T-helper 1 cell treated with Interleukin-12 subunit alpha and Interleukin-12 subunit beta and Interleukin-4 antibody, amounts not matched to agents 30 μg/mL and 1 μg/mL, for 36 hours (primary cell): Measurements from ENCODE around the gene MALRD1.

ENCODE experiments used
- H3K27ac Mint-ChIP-seq: one replicate; pipeline ENCODE4 v1.8.0; 2021; ENCODE audit warnings: mild to moderate bottlenecking, mixed read lengths
- H3K27me3 Mint-ChIP-seq: one replicate; pipeline ENCODE4 v1.8.0; 2021; ENCODE audit warnings: low read depth, mixed read lengths
- H3K36me3 Mint-ChIP-seq: one replicate; pipeline ENCODE4 v1.8.0; 2021; ENCODE audit warnings: low read depth, mixed read lengths
- H3K4me1 Mint-ChIP-seq: one replicate; pipeline ENCODE4 v1.8.0; 2021; ENCODE audit warnings: low read depth, mixed read lengths
- H3K4me3 Mint-ChIP-seq: one replicate; pipeline ENCODE4 v1.8.0; 2021; ENCODE audit warnings: mild to moderate bottlenecking, moderate library complexity, mixed read lengths
- H3K9me3 Mint-ChIP-seq: one replicate; pipeline ENCODE4 v1.8.0; 2021; ENCODE audit warnings: mixed read lengths

Gene MALRD1

GRCh38 chr10:19054289-19054835 is 5.8 kb downstream of the MALRD1 start:
- H3K9me3 Mint-ChIP-seq = peaks cover 9% of the 10 kb centered on the region

GRCh38 chr10:19058046-19058445 is 9.4 kb downstream of the MALRD1 start:
- Mint-ChIP-seq H3K9me3 (peaks cover 9% of the 10 kb centered on the region), H3K27me3 (no peaks in the 10 kb centered on the region)

More at GRCh38 chr10:19054289-19054835, 5.8 kb downstream of the MALRD1 start:
- H3K4me1 Mint-ChIP-seq = no peaks in the 10 kb centered on the region
- H3K4me3 Mint-ChIP-seq = no peak overlapping the region
- H3K27ac Mint-ChIP-seq = no peak overlapping the region
- H3K36me3 Mint-ChIP-seq = no peaks in the 10 kb centered on the region
- no peaks in the 10 kb centered on the region for H3K27me3 Mint-ChIP-seq

GRCh38 chr10:19063986-19064385 is 15.4 kb downstream of the MALRD1 start:
- Mint-ChIP-seq H3K27ac (no peak overlapping the region), H3K36me3 (no peaks in the 10 kb centered on the region), H3K4me3 (no peak overlapping the region), H3K9me3 (peaks cover 19% of the 10 kb centered on the region), H3K27me3 (no peaks in the 10 kb centered on the region), H3K4me1 (no peaks in the 10 kb centered on the region)

More at GRCh38 chr10:19058046-19058445, 9.4 kb downstream of the MALRD1 start:
- Mint-ChIP-seq H3K4me1 (no peaks in the 10 kb centered on the region), H3K27ac (no peak overlapping the region), H3K36me3 (no peaks in the 10 kb centered on the region), H3K4me3 (no peak overlapping the region)

DNA sequence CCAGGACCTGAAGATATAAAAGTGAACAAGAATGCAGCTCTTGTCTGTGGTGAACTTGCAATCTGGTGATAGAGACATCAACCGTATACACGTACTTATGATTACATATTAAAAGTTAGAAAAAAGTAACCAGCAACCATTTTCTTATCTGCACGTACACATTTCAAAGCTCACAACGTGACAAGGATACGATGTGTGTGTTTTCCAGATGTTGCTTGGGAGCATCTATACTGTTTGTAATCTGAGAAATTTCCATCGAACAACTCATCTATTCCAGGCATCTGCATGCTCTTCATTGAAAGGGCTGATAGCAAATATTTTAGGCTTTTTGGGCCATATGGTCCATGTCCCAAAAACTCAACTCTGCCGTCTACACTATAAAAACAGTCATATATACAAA is 23.3 kb downstream of the MALRD1 start:
- Mint-ChIP-seq H3K27ac (no peak overlapping the region), H3K9me3 (peaks cover 10% of the 10 kb centered on the region)

DNA sequence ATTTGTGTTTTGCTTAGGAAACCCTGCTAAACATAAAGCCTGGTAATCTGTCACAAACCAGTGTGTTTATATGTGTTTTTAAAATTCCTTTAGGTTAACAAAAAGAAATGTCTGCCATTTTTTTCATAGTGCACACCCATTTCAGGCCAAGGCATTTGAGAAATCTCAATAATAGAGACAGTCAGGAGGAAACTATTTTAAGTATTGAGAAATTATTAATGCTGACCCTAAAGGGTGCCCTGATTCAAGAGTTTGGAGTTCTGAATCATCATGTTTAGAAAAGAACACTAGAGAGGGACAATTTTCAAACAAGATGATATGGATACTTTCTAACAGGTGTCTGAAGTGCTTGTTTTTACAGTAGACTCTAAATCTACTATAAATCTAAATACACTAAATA is 28.7 kb downstream of the MALRD1 start:
- H3K9me3 Mint-ChIP-seq = peaks cover 20% of the 10 kb centered on the region
- H3K4me3 Mint-ChIP-seq = no peak overlapping the region
- H3K27ac Mint-ChIP-seq = no peak overlapping the region
- no peaks in the 10 kb centered on the region for H3K36me3 Mint-ChIP-seq
- H3K4me1 Mint-ChIP-seq = no peaks in the 10 kb centered on the region
- H3K27me3 Mint-ChIP-seq = no peaks in the 10 kb centered on the region

More for the DNA sequence above, 23.3 kb downstream of the MALRD1 start:
- no peaks in the 10 kb centered on the region for H3K4me1 Mint-ChIP-seq
- H3K27me3 Mint-ChIP-seq = no peaks in the 10 kb centered on the region
- no peak overlapping the region for H3K4me3 Mint-ChIP-seq
- no peaks in the 10 kb centered on the region for H3K36me3 Mint-ChIP-seq

DNA sequence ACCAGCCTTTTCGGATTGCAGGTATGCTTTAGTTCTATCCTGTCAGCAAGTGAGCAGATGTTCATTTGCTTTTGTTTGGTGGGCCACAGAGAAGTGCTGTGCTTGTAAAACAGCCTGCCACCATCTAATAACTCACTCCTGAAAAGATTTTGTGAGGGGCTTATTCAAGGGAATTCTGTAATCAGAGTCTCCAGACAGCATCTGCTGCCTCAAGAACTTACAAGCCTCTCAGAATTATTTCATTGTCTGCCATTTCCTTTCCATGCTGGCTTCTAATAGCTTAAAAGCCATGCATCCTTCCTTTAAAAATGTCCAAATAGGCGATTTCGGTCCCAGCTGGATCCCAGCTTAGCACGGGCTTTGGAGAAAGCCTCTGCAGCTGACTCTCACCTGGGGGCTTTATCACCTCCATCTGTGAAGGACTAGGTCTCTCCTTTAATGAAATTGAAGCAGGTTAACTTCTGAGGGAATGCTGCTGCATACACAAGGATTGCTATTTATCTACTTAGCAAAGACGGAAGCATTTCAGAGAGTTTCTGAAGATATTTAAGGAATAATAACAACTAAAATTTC is 48.0 kb downstream of the MALRD1 start:
- Mint-ChIP-seq H3K27me3 (no peaks in the 10 kb centered on the region), H3K4me3 (no peak overlapping the region), H3K27ac (no peak overlapping the region), H3K36me3 (no peaks in the 10 kb centered on the region), H3K4me1 (no peaks in the 10 kb centered on the region), H3K9me3 (peaks cover 19% of the 10 kb centered on the region)

DNA sequence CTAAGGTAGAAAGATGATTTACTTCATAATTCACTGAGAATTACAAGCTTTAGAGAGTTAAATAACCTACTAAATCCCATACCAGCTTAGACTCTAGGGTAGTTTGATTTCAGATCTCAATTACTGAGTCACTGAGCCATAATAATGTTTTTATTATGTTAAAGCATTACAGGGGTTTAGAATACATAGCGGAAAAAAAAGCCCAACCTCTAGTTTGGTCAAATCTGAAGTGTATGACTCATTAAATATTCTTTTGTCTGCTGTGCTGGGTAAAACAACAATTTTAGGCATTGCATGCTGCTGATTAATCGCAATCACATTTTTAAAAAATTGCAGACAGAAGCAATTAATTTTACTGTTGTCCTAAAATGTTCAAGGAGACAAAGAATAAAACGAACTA is 48.5 kb downstream of the MALRD1 start:
- no peaks in the 10 kb centered on the region for H3K36me3 Mint-ChIP-seq
- no peaks in the 10 kb centered on the region for H3K4me1 Mint-ChIP-seq
- no peak overlapping the region for H3K27ac Mint-ChIP-seq
- H3K27me3 Mint-ChIP-seq = no peaks in the 10 kb centered on the region
- H3K4me3 Mint-ChIP-seq = no peak overlapping the region
- H3K9me3 Mint-ChIP-seq = peaks cover 19% of the 10 kb centered on the region

- H3K27ac Mint-ChIP-seq = no peak overlapping the region
- H3K4me3 Mint-ChIP-seq = no peak overlapping the region
- H3K9me3 Mint-ChIP-seq = peaks cover 19% of the 10 kb centered on the region
- H3K36me3 Mint-ChIP-seq = no peaks in the 10 kb centered on the region
- H3K27me3 Mint-ChIP-seq = no peaks in the 10 kb centered on the region
- no peaks in the 10 kb centered on the region for H3K4me1 Mint-ChIP-seq
These were observed 50.2 kb downstream of the MALRD1 start for GRCh38 chr10:19098803-19099202.

DNA sequence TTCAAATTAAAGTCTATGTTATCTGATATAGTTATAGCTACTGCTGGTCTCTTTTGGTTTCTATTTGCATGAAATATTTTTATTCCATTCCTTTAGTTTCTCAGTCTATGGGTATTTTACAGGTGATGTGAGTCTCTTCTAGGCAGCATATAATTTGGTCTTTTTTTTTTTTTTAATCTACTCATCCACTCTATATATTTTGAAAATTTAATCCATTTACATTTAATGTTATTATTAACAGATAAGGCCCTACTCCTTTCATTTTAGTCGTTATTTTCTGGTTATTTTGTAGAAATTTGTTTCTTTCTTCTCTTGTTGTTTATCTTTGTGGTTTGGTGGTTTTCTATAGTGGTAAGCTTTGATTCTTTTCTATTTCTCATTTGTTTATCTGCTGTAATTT is 58.8 kb downstream of the MALRD1 start:
- no peaks in the 10 kb centered on the region for H3K36me3 Mint-ChIP-seq
- no peak overlapping the region for H3K4me3 Mint-ChIP-seq
- no peaks in the 10 kb centered on the region for H3K27me3 Mint-ChIP-seq
- H3K4me1 Mint-ChIP-seq = no peaks in the 10 kb centered on the region
- H3K9me3 Mint-ChIP-seq = peaks cover 21% of the 10 kb centered on the region
- no peak overlapping the region for H3K27ac Mint-ChIP-seq

GRCh38 chr10:19111501-19112267 is 63.1 kb downstream of the MALRD1 start:
- Mint-ChIP-seq H3K4me3 (no peak overlapping the region), H3K27ac (no peak overlapping the region), H3K36me3 (no peaks in the 10 kb centered on the region), H3K4me1 (no peaks in the 10 kb centered on the region), H3K27me3 (no peaks in the 10 kb centered on the region), H3K9me3 (peaks cover 28% of the 10 kb centered on the region)

GRCh38 chr10:19117438-19117837 is 68.8 kb downstream of the MALRD1 start:
- Mint-ChIP-seq H3K27me3 (no peaks in the 10 kb centered on the region), H3K36me3 (no peaks in the 10 kb centered on the region), H3K4me1 (no peaks in the 10 kb centered on the region), H3K4me3 (no peak overlapping the region), H3K27ac (no peak overlapping the region), H3K9me3 (peaks cover 34% of the 10 kb centered on the region)

GRCh38 chr10:19119191-19119590 is 70.6 kb downstream of the MALRD1 start:
- no peaks in the 10 kb centered on the region for H3K4me1 Mint-ChIP-seq
- H3K36me3 Mint-ChIP-seq = no peaks in the 10 kb centered on the region
- no peak overlapping the region for H3K4me3 Mint-ChIP-seq
- H3K27me3 Mint-ChIP-seq = no peaks in the 10 kb centered on the region
- H3K27ac Mint-ChIP-seq = no peak overlapping the region
- peaks cover 24% of the 10 kb centered on the region for H3K9me3 Mint-ChIP-seq

DNA sequence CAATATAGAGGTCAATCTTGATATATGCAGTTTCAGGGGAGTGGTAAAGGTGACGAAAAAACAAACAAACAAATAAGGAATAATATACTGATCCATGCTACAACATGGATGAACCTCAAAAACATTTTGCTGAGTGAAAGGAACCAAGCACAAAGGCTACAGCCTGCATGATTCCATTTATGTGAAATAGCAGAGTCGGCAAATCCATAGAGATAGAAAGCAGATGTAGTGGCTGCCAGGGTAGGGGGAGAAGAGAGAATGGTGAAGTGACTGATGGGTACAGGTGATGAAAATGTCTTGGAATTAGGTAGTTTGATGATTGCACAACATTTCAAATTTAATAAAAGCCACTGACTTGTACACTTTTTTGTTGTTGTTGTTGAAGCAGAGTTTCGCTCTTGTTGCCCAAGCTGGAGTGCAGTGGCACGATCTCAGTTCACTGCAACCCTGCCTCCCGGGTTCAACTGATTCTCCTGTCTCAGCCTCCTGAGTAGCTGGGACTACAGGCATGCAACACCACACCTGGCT is 71.8 kb downstream of the MALRD1 start:
- H3K9me3 Mint-ChIP-seq = peaks cover 28% of the 10 kb centered on the region
- H3K4me3 Mint-ChIP-seq = no peak overlapping the region
- H3K27me3 Mint-ChIP-seq = no peaks in the 10 kb centered on the region
- H3K27ac Mint-ChIP-seq = no peak overlapping the region
- H3K36me3 Mint-ChIP-seq = no peaks in the 10 kb centered on the region
- no peaks in the 10 kb centered on the region for H3K4me1 Mint-ChIP-seq

DNA sequence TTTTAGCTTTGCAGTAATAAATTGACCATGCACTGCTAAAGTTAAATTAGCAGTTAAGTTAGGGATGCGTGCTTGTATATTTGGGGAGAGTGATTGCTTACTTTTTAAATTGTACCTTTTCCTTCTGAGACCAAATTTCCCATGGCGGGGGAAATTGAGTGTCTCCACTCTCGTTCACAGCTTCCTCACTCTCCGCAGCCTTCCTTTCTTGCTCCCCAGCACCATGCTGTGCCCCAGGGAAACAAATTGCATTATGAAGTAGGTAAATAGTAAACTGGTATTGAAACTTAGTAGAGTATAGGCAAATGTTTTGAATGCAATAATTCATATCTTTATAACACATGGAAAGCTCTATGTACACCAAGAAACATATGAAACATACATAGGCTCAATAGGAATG is 85.4 kb downstream of the MALRD1 start:
- no peaks in the 10 kb centered on the region for H3K36me3 Mint-ChIP-seq
- no peak overlapping the region for H3K4me3 Mint-ChIP-seq
- no peak overlapping the region for H3K27ac Mint-ChIP-seq
- H3K4me1 Mint-ChIP-seq = no peaks in the 10 kb centered on the region
- H3K27me3 Mint-ChIP-seq = no peaks in the 10 kb centered on the region
- H3K9me3 Mint-ChIP-seq = peaks cover 8% of the 10 kb centered on the region

- no peaks in the 10 kb centered on the region for H3K4me1 Mint-ChIP-seq
- peaks cover 24% of the 10 kb centered on the region for H3K9me3 Mint-ChIP-seq
- H3K27me3 Mint-ChIP-seq = no peaks in the 10 kb centered on the region
- H3K27ac Mint-ChIP-seq = no peak overlapping the region
- no peak overlapping the region for H3K4me3 Mint-ChIP-seq
- H3K36me3 Mint-ChIP-seq = no peaks in the 10 kb centered on the region
These were observed 94.4 kb downstream of the MALRD1 start for GRCh38 chr10:19142967-19143366.
